Uterus (tissue), 4 donors: ENCODE data around the gene STX10. TPM values are rescaled to one million over a fixed set of nuclear protein-coding genes. Genes with fewer than 3 reads are reported as not detected.

ENCODE experiments used
- DNase-seq, 2 donors: peaks; one replicate each; pipeline ENCODE4 v3.0.0-alpha.2; 2019 to 2020
- H3K27ac ChIP-seq, 2 donors: fragments of 200-600 bp; sonication (generic); 1 replicate in 1 of 2; 2 replicates in 1 of 2; pipeline ENCODE4 v1.5.1; 2016 to 2018
- H3K27me3 ChIP-seq, 2 donors: fragments of 200-600 bp; sonication (generic); one replicate each; pipeline ENCODE4 v1.5.1; 2018 to 2019; ENCODE audit warnings: control low read depth in 1 of 2
- H3K36me3 ChIP-seq, 2 donors: fragments of 200-600 bp; sonication (generic); one replicate each; pipeline ENCODE4 v1.5.1; 2019; ENCODE audit warnings: control low read depth in 1 of 2
- H3K4me1 ChIP-seq, 2 donors: fragments of 200-600 bp; sonication (generic); one replicate each; pipeline ENCODE4 v1.5.1; 2018 to 2019; ENCODE audit warnings: control low read depth in 1 of 2
- H3K4me3 ChIP-seq, 2 donors: fragments of 200-600 bp; sonication (generic); 1 replicate in 1 of 2; 2 replicates in 1 of 2; pipeline ENCODE4 v1.5.1; 2018 to 2019; ENCODE audit warnings: mild to moderate bottlenecking in 1 of 2
- H3K9me3 ChIP-seq, 2 donors: fragments of 200-600 bp; sonication (generic); one replicate each; pipeline ENCODE4 v1.5.1; 2019; ENCODE audit warnings: control low read depth in 1 of 2
- POLR2A ChIP-seq, 2 donors: fragments of 450-650 bp; IDR thresholded peaks; one replicate each; pipeline ENCODE4 v1.6.1; 2016; ENCODE audit warnings: antibody characterized with exemption in 2 of 2, mild to moderate bottlenecking in 1 of 2, moderate library complexity in 1 of 2
- intact Hi-C: fragments of 100-400 bp; cut with DNase I; formaldehyde crosslinking; loops from one replicate; pipeline ENCODE4 v1.15.1; 2023; ENCODE audit warnings: low total_unique reads
- total RNA-seq, 4 donors: library from RNA; depleted of rRNA in 3 of 4; stranded (reverse); fragments of >200 nt in 3 of 4; gene quantifications; one replicate each; pipeline versions ENCODE4 v1.1.0 to v1.2.4, GENCODE V29; 2014 to 2023
- TF ChIP-seq, protein P1 (sequence below), 4 experiments: fragments of 200-600 bp in 2 of 4; fragments of 450-650 bp in 2 of 4; sonication (generic) in 2 of 4; IDR thresholded peaks; one replicate each; pipeline ENCODE4 v1.5.1; 2016 to 2019; ENCODE audit warnings: antibody characterized with exemption in 4 of 4, mild to moderate bottlenecking in 2 of 4, moderate library complexity in 1 of 4
- donor health status: DM: yes; HTN: yes; CAD: no.

STX10 gene
- total RNA-seq, 4 donors from 2014 or later: 42.2 to 72.1 (median 44.8) TPM

DNA sequence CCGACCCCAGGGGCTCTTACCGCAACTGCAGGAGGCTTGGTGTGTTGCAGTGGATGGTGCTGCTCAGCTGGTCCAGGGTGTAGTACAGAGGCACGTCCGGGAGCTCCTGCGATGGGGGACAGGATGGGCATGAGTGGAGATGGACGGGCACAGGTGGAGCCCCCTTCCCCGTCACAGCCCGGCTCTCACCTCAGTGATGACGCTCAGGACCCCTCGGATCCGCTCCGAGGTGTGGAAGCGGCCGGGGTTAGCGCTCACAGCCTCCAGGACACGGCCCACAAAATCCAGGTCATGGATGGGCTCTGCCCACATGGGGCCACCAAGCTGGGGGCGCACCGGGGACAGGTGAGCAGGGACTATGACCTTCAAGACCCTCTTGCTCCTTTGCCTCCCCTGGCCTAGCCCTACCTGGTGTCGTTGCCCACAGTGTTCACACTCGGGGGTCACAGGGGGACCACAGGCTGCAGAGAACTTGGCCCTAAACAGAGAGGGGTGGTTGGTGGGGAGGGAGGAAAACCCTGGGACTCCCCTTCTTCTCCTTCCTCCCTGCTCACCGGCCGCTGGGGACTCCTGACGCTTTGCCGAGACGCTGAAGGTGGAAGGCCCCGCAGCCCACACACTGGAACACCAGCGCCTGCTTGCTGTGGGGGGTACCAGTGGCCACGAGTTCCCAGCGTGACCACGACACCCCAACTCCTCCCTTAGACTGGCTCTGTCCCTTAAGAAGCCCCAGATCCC is 40.6 kb downstream of the STX10 start:
- no peak for DNase-seq
- no peak overlapping the region for H3K27ac ChIP-seq

DNA sequence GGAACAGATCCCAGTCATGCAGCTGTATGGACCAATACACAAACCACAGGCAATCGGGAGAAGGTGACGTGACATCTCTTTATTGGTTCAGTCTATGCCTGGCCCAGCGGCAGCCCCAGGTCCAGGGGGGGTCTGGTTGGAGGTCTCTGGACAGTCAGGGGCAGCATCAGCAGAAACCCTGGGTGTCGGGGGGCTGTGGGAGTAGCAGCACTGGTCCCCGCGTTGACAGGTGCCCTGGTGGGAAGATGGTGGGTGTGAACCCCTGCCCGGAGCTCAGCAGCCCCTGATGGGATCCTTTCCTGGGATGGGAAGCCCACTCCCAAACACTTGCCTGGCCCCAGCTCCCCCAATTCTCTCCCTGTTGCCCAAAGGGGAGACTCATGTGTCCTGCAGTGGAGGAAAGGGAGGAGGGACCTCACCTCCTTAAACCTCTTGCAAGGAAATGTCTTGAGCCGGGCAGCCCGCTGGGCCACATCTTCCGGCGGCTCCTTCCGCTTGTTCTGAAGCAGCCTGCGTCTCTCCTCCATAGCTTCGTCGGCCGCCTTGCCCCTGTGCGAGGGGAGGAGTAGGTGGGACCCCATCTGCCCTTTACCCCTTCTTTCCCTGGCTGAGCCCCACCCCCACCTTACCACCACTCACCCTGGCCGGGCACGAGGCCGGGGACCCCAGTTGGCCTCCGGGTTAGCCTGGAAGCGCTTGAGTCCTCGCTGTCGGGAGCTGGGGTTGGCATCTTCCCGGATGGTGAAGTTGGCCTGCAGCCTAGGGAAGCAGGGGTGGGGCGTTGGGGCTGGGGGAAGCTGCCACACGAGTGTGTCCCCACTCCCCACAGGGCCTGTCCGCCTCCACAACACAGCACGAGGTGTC is 45.1 kb downstream of the STX10 start:
- TF ChIP-seq, protein P1, sequence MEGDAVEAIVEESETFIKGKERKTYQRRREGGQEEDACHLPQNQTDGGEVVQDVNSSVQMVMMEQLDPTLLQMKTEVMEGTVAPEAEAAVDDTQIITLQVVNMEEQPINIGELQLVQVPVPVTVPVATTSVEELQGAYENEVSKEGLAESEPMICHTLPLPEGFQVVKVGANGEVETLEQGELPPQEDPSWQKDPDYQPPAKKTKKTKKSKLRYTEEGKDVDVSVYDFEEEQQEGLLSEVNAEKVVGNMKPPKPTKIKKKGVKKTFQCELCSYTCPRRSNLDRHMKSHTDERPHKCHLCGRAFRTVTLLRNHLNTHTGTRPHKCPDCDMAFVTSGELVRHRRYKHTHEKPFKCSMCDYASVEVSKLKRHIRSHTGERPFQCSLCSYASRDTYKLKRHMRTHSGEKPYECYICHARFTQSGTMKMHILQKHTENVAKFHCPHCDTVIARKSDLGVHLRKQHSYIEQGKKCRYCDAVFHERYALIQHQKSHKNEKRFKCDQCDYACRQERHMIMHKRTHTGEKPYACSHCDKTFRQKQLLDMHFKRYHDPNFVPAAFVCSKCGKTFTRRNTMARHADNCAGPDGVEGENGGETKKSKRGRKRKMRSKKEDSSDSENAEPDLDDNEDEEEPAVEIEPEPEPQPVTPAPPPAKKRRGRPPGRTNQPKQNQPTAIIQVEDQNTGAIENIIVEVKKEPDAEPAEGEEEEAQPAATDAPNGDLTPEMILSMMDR (IDR thresholded peaks at IDR 0.05): no peak
- TF ChIP-seq POLR2A (IDR thresholded peaks at IDR 0.05): no peak
- Histone ChIP-seq H3K4me1 (peaks cover 0 to 8% of the 10 kb centered on the region in 2 donors), H3K4me3 (no peak overlapping the region), H3K27me3 (no peaks in the 10 kb centered on the region), H3K27ac (peak overlapping the region; percentile 2 to 25), H3K9me3 (no peaks in the 10 kb centered on the region), H3K36me3 (no peaks in the 10 kb centered on the region)
- intact Hi-C loops: no loop called here
- peak in 1 of 2 donors; percentile 34 for DNase-seq

More for the DNA sequence above, 40.6 kb downstream of the STX10 start:
- intact Hi-C loops: no loop called here
- no peaks in the 10 kb centered on the region for H3K27me3 ChIP-seq
- H3K9me3 ChIP-seq: no peaks in the 10 kb centered on the region
- TF ChIP-seq, protein P1 (IDR thresholded peaks at IDR 0.05): no peak
- no peak for TF ChIP-seq POLR2A (IDR thresholded peaks at IDR 0.05)
- H3K36me3 ChIP-seq: no peaks in the 10 kb centered on the region
- H3K4me3 ChIP-seq: no peak overlapping the region
- H3K4me1 ChIP-seq: no peaks in the 10 kb centered on the region

DNA sequence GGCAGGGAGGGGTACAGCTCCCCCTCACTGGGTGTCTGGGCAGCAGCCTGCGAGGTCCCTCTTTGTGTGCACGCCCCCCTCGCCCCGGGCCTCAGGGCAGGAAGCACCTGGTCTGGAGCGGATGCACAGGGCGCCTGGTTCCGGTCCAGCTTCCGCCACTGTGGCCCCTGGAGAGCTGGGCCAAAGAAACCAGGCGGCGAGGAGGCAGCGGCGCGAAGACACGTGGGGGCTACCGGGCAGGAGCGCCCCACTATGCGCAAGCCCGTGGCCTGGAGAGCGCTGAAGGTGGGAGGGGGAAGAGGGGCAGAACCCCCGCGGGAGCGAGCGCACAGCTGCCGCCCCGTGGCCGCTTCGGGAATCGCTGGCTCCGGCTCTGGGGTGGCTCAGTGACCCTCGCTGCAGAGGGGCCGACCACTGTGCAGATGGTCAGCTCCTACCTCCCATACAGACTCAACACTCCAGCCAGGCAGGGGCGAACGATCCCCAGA is 45.8 kb downstream of the STX10 start:
- peak; percentile 51 to 67 for DNase-seq
- TF ChIP-seq, protein P1 (IDR thresholded peaks at IDR 0.05): peak; percentile 46 to 63 (median 58)
- no peak for TF ChIP-seq POLR2A (IDR thresholded peaks at IDR 0.05)
- Histone ChIP-seq H3K9me3 (no peaks in the 10 kb centered on the region), H3K36me3 (no peaks in the 10 kb centered on the region), H3K27me3 (no peaks in the 10 kb centered on the region), H3K4me3 (no peak overlapping the region), H3K27ac (peak overlapping the region; percentile 2 to 25), H3K4me1 (peaks cover 0 to 8% of the 10 kb centered on the region in 2 donors)
- intact Hi-C loops: no loop called here

DNA sequence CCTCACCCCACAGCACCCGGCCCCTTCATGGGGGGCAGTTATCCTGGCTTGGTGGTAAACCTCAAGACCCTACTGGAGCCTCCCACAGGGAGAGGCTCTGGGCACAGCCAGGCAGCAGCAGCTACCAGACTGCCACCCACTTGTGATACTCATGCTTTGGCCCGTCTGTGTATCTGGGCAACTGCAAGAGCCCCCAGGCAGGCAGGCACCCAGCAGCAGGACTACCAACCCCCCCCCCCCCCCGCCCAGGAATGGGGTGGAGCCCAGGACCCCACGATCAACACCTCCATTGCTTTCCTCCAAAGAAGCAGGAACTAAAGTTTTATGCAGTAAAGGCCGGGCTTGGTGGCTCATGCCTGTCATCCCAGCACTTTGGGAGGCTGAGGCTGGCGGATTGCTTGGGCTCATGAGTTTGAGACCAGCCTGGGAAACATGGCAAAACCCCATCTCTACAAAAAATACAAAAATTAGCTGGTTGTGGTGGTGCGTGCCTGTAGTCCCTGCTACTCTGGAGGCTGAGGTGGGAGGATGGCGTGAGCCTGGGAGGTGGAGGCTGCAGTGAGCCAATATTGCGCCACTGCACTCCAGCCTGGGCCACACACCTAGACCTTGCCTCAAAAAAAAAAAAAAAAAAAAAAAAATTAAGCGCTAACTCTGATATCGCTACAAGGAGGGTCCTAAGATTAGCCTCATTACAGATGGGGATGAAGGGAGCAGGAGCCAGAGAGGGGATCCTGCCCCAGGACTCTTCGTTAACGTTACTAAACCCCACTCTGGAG is 46.4 kb downstream of the STX10 start:
- H3K9me3 ChIP-seq: no peaks in the 10 kb centered on the region
- peaks cover 0 to 13% of the 10 kb centered on the region in 2 donors for H3K4me1 ChIP-seq
- H3K27ac ChIP-seq: peak overlapping the region; percentile 80 to 87
- no peak for TF ChIP-seq POLR2A (IDR thresholded peaks at IDR 0.05)
- TF ChIP-seq, protein P1 (IDR thresholded peaks at IDR 0.05): no peak
- no peak overlapping the region for H3K4me3 ChIP-seq
- peak in 1 of 2 donors; percentile 17 for DNase-seq
- no peaks in the 10 kb centered on the region for H3K36me3 ChIP-seq
- intact Hi-C loops: no loop called here
- H3K27me3 ChIP-seq: no peaks in the 10 kb centered on the region
